ENCODE data around the gene DAPK1.

- TF ChIP-seq CTCF (IDR thresholded peaks at IDR 0.05; ENCODE audit: low read depth, low read length) (no peak), EZH2phosphoT487 (IDR thresholded peaks at IDR 0.05; ENCODE audit: low read depth) (no peak)
Measured at GRCh38 chr9:87587356-87587745, 89.7 kb downstream of the DAPK1 start.
